ENCODE results near the gene MYO5C.
"Not testable (repeated sequence)": the region's sequence is repeated elsewhere in the genome, so short reads cannot be mapped to it uniquely, and the experiment has no call there.

The MYO5C gene

DNA sequence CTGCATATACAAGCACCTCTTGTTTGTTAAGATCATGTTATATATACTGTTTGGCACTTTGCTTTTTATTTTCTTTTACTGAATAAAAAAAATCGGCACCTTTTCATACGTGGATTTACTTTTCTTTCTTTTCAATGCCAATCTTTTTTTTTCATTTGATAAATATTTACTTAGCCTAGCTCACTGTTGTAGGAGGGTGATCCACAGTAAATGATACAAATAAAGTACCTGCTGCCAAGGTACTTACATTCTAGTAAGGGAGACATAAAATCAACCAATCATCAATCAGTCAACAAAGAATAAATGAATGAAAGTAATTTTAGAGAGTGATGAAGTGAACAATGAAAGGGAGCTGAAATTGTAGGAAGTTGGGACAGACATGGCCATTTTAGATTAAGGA lies 122.7 kb downstream of the MYO5C start:
- DNase-seq (ENCODE audit: low read depth) = no peak

DNA sequence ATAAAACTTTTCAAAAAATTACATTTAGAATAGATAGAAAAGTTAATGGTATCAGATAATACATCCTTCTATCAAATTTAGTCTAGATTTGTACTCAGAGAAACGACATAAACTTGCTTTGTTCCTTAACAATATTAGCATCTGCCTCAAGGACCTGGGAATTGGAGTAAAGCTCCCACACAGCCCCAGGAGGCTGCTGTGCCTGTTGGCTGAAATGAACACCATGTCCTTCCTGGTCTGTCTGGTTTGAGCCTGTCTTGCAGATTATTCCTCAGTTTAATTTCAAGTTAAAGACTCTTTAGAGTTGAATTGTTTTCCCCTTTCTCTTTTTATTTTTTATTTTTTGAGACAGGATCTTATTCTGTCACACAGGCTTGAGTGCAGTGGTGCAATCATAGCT lies 123.8 kb downstream of the MYO5C start:
- DNase-seq (ENCODE audit: low read depth) = no peak

GRCh38 chr15:52171386-52171785 lies 124.2 kb downstream of the MYO5C start:
- no peak for DNase-seq (ENCODE audit: low read depth)

DNA sequence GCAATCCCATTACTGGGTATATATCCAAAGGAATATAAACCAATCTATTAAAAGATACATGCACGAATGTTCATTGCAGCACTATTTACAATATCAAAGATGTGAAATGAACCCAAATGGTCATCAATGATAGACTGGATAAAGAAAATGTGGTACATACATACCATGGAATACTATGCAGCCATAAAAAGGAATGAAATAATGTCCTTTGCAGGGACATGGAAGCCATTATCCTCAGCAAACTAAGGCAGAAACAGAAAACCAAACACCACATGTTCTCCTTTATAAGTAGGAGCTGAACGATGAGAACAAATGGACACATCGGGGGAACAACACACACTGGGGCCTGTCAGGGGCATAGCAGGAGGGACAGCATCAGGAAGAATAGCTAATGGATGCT lies 125.4 kb downstream of the MYO5C start:
- DNase-seq (ENCODE audit: low read depth) = not testable (repeated sequence)

- DNase-seq (ENCODE audit: low read depth) = not testable (repeated sequence)
Measured at GRCh38 chr15:52165494-52166131, 130.0 kb downstream of the MYO5C start.

DNA sequence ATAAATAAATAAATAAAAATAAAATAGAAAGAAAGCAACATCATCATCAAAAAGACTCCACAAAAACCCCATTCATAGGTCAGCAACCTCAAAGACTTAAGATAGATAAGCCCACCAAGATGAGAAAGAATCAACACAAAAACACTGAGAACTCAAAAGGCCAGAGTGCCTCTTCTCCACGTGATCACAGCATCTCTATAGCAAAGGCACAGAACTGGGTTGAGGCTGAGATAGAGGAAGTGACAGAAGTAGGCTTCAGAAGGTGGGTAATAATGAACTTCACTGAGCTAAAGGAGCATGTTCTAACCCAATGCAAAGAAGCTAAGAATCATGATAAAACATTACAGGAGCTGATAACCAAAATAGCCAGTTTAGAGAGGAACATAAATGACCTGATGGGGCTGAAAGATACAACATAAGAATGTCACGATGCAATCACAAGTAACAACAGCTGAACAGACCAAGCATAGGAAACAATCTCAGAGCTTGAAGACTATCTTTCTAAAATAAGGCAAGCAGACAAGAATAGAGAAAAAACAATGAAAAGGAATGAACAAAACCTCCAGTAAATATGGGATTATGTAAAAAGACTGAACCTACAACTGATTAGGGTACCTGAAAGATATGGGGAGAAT lies 130.9 kb downstream of the MYO5C start:
- DNase-seq (ENCODE audit: low read depth) = no peak

DNA sequence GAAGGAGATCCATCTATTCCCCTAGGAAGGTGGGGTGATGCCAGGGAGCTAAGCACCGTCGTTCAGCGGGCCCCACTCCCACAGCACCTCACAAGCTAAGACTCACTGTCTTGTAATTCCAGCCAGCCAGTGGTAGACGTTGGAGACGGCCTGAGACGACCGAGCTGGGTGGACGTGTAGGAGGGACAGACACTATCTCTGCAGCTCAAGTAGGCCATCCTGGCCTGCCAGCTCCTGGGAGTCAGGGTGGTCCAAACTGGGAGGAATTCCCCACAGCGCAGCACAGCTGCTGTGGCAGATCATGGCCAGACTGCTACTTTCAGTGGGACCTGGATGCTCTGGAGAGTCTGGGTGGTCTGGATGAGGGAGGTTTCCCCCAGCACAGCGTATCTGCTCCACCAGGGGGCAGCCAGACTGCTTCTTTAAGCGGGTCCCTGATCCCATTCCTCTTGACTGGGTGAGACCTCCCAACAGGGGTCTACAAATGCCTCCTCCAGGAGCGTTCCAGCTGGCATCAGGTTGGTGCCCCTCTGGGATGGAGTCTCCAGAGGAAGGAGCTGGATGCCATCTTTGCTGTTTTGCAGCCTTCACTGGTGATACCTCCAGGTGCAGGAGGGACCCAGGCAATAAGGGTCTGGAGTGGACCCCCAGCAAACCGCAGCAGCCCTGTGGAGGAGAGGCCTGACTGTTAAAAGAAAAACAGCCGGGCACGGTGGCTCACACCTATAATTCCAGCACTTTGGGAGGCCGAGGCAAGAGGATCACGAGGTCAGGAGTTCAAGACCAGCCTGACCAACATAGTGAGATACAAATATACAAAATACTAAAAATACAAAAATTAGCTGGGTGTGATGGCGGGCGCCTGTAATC lies 132.0 kb downstream of the MYO5C start:
- DNase-seq (ENCODE audit: low read depth) = no peak

- DNase-seq (ENCODE audit: low read depth) = no peak
Measured at GRCh38 chr15:52162876-52163275, 132.7 kb downstream of the MYO5C start.

GRCh38 chr15:52162260-52162659 lies 133.3 kb downstream of the MYO5C start:
- no peak for DNase-seq (ENCODE audit: low read depth)

DNA sequence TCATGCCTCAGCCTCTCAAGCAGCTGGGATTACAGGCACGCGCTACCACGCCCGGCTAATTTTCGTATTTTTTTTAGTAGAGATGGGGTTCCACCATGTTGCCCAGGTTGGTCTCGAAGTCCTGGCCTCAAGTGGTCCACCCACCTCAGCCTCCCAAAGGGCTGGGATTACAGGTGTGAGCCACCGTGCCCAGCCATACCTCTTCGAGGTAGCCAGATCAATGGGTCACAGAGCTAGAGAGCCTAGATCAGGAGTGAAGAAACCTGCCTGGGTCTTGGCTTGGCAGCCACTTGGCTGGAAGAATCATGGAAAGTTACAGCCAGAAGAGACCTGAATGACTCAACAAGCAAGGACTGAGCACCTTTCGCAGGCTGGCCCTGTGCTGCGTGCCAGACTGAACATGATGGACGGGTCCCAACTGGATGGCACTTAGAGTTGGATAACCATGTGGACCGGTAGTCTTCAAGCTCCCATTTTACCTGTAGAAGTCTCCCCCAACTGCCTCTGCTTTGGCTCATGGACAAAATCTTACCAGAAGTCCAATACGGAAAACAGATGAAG lies 134.1 kb downstream of the MYO5C start:
- DNase-seq (ENCODE audit: low read depth) = no peak

DNA sequence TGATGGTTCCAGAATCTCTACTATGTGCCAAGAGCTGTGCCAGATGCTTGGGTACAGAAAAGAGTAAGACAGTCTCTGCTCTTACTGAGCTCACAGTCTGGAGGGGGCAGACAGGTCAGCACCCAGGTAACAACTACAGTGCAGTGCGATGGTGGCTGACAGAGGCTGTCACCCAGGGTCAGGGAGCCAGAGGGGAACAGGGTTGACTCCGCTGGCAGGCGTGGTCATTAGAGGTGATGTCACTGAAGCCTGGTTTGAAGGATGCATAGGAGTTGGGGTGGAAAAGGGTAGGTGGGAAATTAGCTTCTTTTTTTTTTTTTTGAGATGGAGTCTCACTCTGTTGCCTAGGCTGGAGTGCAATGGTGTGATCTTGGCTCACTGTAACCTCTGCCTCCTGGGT lies 136.0 kb downstream of the MYO5C start:
- no peak for DNase-seq (ENCODE audit: low read depth)

DNA sequence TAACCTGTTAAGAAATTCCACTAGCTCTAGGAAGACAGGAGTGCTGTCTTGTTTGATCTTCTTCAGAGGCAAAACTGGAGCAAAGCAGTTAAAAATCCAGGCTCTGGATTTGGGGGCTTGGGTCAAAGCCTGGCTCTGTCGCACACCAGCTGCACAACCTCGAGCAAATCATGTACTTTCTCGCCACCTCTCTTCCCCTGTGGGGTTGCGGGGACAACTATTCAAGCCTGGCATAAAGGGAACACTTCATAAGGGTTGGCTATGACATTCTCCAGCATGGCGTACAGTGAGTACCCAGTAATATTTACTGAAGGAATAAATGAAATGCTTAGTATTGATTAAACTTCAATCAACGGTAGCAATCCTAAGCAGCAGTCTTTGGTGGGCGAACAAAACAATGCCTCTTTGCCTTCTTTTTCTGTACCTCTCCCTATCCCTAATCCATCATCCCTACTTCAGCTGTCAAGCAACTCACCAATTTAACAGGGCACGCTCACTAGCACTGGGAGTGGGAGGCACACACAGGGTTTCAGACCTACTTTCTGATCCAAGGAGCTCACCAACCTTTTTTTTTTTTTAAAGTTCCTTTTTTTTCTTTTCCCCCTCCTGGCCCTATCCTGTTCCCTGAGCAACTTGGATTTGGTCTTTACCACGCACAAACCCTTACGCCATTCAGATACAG lies 137.4 kb downstream of the MYO5C start:
- no peak for DNase-seq (ENCODE audit: low read depth)

DNA sequence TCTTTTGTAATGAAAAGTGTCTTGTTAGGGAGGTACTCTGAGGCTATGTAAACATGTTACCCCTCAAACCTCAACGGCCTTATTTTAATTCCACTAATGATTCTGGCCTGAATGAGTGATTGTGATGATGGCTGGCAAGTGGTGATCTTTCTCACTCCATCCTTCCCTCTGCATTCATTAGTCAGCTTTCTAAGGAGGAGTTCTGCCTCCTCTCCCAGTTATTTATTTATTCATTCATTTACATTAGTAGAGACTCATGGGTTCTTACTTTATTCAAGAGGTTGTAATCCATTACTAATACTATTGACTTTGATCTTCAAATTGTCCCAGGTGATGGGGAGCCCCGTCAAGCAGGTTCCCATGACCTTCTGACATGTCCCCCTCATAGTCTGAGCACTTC lies 139.7 kb downstream of the MYO5C start:
- DNase-seq (ENCODE audit: low read depth) = no peak

DNA sequence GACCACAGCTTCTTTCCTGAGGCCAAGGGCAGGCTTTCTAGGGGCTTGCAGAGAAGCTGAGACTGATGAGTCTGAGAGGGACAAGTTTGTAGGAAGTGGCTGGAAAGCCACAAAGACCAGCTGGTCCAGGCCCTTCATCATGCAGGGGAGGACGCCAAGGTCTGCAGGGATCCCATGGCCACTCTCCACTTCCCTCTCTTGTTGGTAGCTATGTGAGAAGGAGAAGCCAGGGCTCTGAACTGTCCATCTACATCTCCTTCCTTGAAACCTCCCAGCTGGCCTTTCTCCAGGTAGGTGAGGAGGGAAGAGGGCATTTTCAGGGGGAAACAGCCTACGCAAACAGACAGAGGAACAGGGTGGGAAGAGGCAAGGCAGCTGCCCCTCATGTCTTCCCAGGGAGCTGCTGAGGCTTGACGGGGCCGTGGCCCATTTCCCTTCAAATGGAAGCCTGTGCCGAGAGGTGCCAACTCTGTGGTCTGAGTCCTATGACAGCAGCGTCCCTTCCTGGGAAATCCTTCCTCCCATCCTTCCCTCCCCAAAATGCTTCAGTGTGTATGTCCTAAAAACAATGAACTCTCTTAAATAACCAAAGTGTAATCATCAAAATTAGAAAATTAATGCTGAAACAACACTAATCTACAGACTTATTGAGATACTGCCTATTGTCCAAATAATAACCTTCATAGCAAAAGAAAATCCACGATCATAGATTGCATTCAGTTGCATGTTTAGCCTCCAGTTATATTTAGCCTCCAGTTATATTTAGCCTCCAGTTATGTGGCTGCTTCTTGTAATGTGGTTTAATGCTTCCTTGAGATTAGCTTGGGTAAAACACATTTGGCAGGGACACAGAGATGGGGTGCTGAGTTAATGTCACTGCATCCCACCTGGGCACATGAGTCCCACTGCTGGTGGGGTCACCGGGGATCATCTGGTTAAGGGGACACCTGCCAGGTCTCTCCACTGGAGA lies 140.4 kb downstream of the MYO5C start:
- no peak for DNase-seq (ENCODE audit: low read depth)

DNA sequence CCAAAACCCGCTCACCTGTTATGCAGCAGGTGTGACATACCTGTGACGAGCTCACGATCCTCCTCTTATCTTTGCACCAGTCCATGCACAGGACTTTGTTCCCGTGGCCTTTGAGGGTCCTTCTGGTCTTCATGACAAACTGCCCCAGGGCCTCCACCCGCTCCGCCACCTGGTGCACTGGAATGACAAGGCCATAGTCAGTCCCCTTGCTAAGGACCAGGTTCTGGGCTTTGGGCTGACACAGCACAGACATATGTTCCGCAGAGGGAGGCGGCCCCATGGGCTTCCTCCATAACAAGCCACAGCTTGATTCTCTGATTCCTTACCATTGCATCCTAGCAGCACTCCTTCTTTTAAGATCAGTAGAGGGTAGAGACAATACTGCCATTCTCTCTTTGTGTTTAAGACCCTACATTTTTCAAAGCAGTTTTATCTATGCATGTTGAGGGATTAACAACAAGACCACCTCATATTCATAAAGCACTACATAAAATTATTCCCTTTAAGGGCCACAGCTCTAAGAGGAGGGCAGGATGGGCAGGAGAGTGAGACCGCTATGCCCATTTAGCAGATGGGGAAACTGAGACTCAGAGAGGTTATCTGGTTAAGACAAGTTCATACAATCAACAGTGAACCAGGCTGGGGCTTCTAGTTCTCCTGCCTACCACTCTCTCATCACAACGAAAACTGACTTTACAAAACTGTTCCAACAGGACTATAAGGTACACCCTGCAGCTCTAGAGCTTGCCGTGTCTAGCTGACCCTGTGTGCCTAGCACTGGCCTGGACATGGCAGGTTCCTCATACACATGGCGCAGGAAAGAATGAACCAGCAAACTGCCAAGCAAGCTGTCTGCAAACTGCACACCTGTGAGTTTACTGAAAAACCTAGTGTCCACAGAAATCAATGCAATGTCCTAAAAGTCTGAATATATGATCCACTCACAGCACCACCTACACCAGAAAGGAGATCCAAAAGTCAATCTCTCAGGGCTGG lies 141.4 kb downstream of the MYO5C start:
- no peak for DNase-seq (ENCODE audit: low read depth)

- no peak for DNase-seq (ENCODE audit: low read depth)
Measured at GRCh38 chr15:52151353-52151752, 144.3 kb downstream of the MYO5C start.

DNA sequence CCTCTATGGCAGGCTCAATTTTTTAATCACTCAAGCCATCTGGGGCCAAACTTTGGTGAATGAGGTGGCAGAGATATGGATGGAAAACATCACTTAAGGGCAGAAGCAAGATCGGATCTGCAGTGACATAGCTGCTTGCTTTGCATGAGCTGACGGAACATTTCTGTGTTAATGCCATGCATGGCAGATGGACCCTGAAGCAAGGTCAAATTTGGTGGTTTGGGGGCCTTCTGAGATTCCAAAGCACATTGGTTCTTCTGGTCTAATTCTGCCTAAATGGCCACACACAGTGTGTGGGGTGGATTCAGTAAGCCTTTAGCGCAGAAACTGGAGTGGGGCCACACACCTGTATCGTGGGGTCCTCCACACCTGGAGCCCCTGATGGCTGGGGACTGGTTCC lies 144.7 kb downstream of the MYO5C start:
- no peak for DNase-seq (ENCODE audit: low read depth)

DNA sequence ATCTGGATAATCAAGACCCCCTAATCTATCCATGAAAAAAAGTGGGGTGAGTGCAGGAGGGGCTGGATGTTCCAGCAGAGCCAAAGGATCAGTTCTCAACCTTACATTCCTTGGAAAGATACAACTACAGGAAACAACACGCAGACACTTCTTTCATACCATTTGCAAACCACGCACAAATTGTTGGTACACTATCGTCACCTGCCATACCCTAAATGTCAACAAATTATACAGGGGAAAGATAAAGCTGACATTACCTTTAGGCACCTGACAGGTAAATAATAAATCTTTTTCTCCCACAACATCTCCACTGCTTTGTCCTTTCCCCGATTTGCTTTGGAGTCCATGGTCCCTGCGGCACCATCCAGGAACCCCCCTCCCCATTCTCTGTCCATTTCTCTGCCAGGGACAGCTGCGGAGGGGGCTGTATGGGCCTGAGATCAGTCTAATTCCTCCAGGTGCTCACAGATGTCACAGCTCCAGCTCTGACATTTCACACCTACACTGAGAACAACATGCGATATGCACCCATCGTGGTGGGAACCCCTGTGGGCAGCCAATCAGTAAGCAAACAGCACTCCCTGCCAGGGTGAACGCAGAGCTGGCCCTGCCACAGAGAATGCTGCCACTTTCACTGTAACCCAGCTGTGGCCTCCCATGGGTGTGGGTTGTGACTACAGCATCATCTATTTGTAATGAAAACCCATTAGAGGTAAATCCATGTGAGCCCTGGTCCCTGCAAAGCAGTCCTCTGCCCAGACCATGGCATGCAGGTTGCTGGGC lies 145.4 kb downstream of the MYO5C start:
- DNase-seq (ENCODE audit: low read depth) = no peak

DNA sequence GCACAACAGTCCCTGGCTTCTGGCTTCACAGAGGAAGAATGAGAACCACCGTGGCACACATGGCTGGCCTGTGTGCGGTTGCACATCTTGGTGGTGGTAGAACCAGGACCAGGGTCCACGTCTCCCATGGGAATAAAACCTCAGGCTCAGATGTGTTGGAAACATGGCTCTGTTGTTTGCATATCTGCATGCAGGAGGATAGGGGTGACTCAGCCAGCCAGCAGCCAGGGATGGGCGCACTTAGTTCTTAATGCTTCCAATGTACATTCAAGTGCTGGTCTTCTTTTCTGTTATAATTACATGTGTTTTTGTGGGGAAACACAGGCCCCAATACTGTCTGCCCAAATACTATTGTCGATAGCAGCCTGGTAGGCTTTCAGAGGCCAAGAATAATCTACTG lies 147.2 kb downstream of the MYO5C start:
- no peak for DNase-seq (ENCODE audit: low read depth)

Data from T follicular helper cell (primary cell).